COLO829 (cell line): ENCODE measurements around the gene IFI35.
"Not testable (repeated sequence)": the region's sequence is repeated elsewhere in the genome, so short reads cannot be mapped to it uniquely, and the experiment has no call there.

Source experiments
- DNase-seq: peaks from one replicate; pipeline ENCODE4 v3.0.0; 2012; ENCODE audit warnings: low spot score

IFI35 gene

DNA sequence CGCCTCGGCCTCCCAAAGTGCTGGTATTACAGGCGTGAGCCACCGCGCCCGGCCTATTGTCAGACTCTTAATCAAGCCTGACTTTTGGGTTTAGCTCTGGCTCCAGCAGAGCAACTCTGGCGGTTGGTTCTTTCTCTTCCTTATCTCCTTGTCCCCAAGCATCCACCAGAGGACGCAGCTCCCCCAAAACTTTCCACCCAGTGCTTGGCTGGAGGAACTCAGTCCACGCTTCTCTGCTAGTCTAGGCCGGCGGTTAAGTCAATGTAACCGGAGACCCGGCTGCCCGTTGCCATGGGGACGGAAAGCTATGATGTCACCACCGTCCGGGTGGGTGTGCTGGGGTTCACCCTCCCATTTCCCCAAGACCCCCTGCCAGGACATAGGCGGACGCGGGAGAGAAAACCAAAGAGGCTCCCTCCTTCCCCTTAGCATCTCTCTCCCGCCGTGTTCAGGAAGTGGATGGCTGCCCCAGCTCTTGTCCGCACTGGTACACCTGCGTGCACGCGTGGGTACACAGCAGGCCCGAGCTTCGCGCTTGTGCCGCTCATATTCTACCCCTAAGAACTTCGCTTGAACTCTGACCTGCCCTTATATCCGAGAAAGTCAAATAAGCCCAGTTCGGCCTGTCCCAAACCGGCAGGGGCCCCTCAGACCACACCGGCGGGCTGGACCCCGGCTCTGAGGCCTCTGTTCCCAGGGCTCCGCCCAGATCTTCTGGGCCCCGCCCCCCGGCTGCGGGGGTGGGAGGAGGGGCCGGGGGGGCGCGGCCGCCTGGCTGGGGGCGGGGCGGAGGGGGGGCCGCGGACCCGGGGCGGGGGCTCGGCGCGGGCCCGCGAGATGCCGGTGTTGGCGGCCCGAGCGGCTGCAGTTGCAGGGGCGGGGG, 18.1 kb downstream of the IFI35 start, which contains the start of gene RND2:
RND2 (plus strand) TSS at position 825 of the 883 bp plus-strand sequence. CDS start 117 bp downstream, outside the sequence.
- DNase-seq = peak; percentile 81

GRCh38 chr17:43025290-43025657, 18.7 kb downstream of the IFI35 start:
- DNase-seq = no peak

- no peak for DNase-seq
Observed at GRCh38 chr17:43025766-43026537, 19.4 kb downstream of the IFI35 start.

GRCh38 chr17:43026595-43026994, 20.0 kb downstream of the IFI35 start:
- no peak for DNase-seq

GRCh38 chr17:43027091-43028032, 20.8 kb downstream of the IFI35 start:
- DNase-seq = no peak

- no peak for DNase-seq
Observed at GRCh38 chr17:43028221-43028861, 21.8 kb downstream of the IFI35 start.

- DNase-seq = no peak
Observed at GRCh38 chr17:43030137-43030767, 23.7 kb downstream of the IFI35 start.

DNA sequence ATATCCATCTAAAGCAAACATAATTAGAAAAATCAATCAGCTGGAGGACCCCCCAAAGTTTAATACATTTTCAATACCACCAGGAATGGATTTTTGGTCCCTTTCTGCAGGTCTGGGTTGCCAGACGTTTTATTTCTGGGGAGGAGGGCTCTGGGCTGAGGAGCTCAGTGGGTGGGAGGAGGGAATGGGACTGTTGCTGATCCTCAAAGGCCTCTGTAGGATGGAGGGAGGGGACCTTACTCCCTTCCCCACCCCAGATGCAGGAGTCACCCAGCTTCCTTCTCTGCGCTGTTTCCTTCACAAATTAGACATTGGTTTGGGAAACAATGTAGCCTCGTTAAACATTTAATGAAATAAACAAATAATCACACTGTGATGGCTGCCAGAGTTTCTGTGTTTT, 25.1 kb downstream of the IFI35 start:
- DNase-seq = no peak

GRCh38 chr17:43033948-43034881, 27.6 kb downstream of the IFI35 start:
- DNase-seq = no peak

DNA sequence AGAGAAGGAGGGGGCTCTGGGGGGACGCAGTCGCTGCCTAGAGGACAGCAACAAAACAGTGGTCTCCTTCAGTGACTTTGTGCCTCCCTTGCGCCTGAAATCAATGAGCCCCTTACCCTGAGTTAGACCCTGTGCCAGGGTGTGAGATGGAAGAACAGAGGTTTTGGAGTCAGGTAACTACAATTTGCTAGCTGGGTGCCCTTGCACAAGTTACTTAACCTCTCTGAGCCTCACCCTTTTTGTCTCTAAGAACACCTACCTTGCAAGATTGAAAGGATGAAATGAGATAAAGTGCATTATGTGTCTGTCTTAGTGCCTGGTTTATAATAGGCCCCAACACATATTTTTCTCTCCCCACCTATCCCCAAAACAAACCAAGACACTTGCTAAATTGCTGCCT, 28.3 kb downstream of the IFI35 start:
- DNase-seq = no peak

- DNase-seq = no peak
Observed at GRCh38 chr17:43039646-43040045, 33.1 kb downstream of the IFI35 start.

DNA sequence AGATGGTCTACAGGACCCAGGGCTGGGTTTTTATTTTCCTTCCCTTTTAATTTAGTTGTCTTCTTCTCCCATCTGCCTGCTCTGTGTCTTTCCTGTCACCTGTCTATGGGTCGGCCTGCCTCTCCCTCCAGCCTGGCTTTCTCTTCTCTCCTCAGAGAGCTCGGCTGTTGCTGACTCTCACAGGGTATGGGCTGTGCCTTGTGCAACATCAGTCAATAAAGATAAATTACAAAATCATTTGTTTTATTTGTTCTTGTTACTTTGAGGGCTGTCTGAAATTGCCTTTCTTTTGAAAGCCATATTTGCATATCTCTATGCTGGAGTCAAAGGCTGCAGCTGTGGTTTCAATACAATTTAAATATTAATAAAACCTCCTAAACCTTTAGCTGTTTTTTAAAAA, 34.1 kb downstream of the IFI35 start:
- DNase-seq = no peak

DNA sequence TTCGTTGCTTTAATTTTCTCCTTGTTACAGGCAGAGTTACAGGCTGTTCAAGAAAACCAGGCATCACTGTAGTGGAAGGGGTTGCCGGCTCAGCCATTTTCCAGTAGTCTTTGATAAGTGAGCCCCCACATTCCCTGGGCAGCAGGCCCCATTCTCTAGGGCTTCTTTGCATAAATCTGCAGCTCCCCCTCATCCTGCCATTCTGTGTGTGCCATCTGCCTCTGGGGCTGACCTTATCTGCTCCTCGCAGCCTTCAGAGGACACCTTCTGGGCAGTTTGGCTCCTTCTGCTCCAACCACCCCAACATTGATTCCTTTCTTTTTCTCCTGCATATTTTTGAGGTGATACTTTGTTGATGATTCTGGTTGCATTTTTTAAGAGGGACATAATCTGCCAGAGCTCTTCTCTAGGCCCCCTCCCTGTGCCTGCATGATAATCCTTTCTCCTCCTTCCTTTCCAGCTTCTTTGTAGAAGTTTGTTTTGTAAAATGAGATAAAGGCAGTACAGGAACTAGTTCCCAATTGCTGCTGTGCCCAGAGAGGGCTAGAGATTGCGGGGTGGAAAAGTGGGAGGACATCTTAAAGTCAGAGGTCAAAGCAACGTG, 35.5 kb downstream of the IFI35 start:
- no peak for DNase-seq

DNA sequence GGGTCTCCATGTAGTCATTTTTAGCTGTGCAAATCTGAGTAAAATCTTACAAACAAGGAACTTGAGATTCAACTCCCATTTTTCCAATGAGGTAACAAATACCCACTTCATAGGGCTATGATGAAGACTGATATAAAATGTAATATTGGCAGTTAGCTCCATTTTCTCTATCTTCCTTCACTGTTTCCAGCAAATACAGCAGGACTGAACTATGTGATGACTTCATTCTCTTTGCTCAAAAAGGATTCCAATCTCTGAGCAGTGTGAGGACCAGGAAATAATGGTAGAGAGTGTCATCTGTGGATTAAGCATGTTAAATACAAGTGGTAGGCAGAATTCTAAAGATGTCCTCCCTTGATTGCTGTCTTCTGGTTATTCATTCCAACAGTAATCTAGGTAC, 36.7 kb downstream of the IFI35 start:
- DNase-seq = no peak

DNA sequence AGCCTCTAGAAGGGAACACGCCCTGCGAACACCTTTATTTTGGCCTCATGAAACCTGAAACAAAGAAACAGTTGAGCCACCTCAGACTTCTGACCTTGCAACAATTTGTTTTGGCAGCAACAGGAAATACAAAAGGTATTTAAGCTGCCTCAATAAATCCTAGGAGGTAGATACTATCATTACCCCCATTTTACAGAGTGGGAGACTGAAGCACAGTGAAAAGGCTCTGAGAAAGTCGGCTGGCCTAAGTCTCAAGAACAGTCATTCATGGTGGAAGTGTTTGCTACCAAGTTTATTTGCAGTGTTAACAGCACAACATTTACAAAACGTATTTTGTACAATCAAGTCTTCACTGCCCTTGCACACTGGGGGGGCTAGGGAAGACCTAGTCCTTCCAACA, 37.4 kb downstream of the IFI35 start:
- no peak for DNase-seq

GRCh38 chr17:43051969-43052368, 45.4 kb downstream of the IFI35 start:
- no peak for DNase-seq

DNA sequence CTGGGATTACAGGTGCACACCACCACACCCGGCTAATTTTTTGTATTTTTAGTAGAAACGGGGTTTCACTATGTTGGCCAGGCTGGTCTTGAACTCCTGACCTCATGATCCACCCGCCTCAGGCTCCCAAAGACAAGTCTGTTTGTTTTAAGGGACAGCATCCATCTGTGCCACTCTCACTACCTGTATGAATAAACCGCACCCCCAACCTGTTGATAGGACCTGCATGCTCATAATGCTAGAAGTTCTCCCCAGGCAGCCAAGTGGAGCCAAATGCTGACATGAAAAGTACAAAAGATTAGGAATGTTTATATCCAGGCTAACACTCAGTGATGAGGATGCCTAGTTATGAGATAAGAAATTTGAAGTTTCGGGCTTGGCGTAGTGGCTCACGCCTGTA, 46.4 kb downstream of the IFI35 start:
- not testable (repeated sequence) for DNase-seq

DNA sequence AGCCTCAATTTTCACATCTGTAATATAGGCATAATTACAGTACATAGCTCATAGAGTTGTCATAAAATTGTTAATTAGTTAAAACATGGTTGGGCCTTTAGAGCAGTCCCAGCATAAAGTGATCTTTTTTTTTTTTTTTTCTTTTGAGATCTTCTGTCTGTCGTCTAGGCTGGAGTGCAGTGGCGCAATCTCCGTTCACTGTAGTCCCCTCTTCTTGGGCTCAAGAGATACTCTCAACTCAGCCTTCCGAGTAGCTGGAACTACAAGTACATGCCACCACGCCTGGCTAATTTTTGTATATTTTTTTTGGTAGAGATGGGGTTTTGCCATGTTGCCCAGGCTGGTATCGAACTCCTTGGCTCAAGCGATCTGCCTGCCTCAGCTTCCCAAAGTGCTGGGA, 49.5 kb downstream of the IFI35 start:
- no peak for DNase-seq

DNA sequence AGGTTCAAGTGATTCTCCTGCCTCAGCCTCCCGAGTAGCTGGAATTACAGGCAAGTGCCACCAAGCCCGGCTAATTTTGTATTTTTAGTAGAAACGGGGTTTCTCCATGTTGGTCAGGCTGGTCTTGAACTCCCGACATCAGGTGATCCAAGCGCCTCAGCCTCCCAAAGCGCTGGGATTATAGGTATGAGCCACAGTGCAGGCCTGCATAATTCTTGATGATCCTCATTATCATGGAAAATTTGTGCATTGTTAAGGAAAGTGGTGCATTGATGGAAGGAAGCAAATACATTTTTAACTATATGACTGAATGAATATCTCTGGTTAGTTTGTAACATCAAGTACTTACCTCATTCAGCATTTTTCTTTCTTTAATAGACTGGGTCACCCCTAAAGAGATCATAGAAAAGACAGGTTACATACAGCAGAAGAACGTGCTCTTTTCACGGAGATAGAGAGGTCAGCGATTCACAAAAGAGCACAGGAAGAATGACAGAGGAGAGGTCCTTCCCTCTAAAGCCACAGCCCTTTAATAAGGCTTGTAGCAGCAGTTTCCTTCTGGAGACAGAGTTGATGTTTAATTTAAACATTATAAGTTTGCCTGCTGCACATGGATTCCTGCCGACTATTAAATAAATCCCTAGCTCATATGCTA, 56.5 kb downstream of the IFI35 start:
- DNase-seq = no peak
